GM18873 (cell line): Measurements from ENCODE around the gene BCL11A.

Source experiments
- ATAC-seq: cut with Tn5 transposase; IDR thresholded peaks from one replicate; pipeline ENCODE4 v1.9.1; 2021; ENCODE audit warnings: mild to moderate bottlenecking, moderate library complexity, moderate number of reproducible peaks; ENCODE audit not compliant: unreplicated experiment, low FRiP score

Gene BCL11A

GRCh38 chr2:60512641-60513040, 40.8 kb downstream of the BCL11A start:
- no peak for ATAC-seq

- no peak for ATAC-seq
Measured at GRCh38 chr2:60512062-60512622, 41.3 kb downstream of the BCL11A start.

- no peak for ATAC-seq
Measured at GRCh38 chr2:60510713-60511112, 42.7 kb downstream of the BCL11A start.

GRCh38 chr2:60509066-60509465, 44.4 kb downstream of the BCL11A start:
- no peak for ATAC-seq

- ATAC-seq: no peak
Measured at GRCh38 chr2:60508339-60508917, 45.0 kb downstream of the BCL11A start.

GRCh38 chr2:60507211-60507965, 46.1 kb downstream of the BCL11A start:
- ATAC-seq: no peak

- no peak for ATAC-seq
Measured at GRCh38 chr2:60505880-60506260, 47.6 kb downstream of the BCL11A start.

GRCh38 chr2:60505240-60505879, 48.1 kb downstream of the BCL11A start:
- ATAC-seq: no peak

- ATAC-seq: no peak
Measured at GRCh38 chr2:60504049-60504448, 49.4 kb downstream of the BCL11A start.

- ATAC-seq: no peak
Measured at GRCh38 chr2:60502144-60502543, 51.3 kb downstream of the BCL11A start.

- ATAC-seq: no peak
Measured at GRCh38 chr2:60500861-60501260, 52.6 kb downstream of the BCL11A start.

- no peak for ATAC-seq
Measured at GRCh38 chr2:60499651-60500265, 53.7 kb downstream of the BCL11A start.

- no peak for ATAC-seq
Measured at GRCh38 chr2:60498816-60499429, 54.5 kb downstream of the BCL11A start.

- no peak for ATAC-seq
Measured at GRCh38 chr2:60498127-60498815, 55.2 kb downstream of the BCL11A start.

- ATAC-seq: no peak
Measured at GRCh38 chr2:60497500-60497899, 56.0 kb downstream of the BCL11A start.

GRCh38 chr2:60496956-60497355, 56.5 kb downstream of the BCL11A start:
- ATAC-seq: no peak

- no peak for ATAC-seq
Measured at GRCh38 chr2:60496475-60496874, 57.0 kb downstream of the BCL11A start.

GRCh38 chr2:60495041-60495625, 58.3 kb downstream of the BCL11A start:
- ATAC-seq: no peak

GRCh38 chr2:60493804-60494387, 59.6 kb downstream of the BCL11A start:
- no peak for ATAC-seq
